Stimulated activated CD8-positive, alpha-beta memory T cell treated with anti-CD3 and anti-CD28 coated beads, Interleukin-2, amount 100 ng/mL, for 1 hour (primary cell): ENCODE data around the gene OPCML.

ENCODE experiments used
- DNase-seq, 2 donors: peaks; one replicate each; pipeline ENCODE4 v3.0.0-alpha.2; 2020; ENCODE audit warnings: low read depth in 2 of 2

The OPCML gene

DNA sequence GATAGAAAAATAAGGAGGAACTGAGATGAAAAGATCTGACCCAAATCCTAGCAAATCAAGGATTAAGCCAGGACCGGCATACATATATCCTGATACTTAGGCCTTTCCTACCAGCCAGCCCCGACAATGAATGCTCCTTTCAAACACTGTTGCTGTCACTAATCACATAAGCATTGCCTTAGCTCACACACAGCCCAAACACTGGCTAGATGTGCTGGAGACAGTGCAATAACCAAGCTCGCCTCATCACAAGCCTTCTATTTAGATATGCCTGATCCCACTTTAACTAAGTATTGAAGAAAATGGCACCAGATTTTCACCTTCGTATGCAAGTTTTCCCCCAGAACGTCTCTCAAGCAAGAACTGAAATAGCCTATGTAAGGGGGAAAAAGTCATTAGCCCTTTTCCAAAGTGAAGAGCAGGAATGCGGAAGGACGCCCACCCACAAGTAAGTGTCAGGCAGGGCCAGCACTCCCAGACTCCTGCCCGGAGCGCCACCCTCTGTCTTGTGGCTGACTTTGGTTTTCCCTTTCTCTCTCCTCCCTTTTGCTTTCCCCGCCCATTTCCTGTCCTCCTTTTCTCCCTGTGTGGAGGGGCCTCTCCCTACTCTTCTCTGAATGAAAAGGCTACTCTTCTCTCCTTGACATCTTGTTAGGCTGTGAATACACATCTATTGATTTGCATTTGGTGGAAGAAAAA is 8.9 kb upstream of the OPCML start:
- no peak for DNase-seq

DNA sequence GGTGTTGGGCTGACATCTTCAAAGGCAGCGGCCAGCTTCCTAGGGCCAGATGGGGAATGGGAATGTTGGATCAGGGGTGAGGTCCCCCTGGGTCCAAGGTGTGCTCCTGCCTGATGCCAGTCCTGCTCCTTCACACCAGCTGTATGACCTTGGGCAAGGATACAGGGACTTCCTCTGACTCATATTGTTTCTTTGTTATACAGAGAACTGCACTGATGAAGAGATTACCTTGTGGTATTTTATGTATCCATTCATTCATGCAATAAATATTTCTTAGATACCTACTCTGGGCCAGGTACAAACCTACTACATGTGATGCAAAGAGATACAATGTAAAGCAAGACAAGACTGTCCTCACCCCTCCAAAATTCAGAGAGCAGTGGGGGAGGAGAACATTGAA is 3.9 kb upstream of the OPCML start:
- no peak for DNase-seq

DNA sequence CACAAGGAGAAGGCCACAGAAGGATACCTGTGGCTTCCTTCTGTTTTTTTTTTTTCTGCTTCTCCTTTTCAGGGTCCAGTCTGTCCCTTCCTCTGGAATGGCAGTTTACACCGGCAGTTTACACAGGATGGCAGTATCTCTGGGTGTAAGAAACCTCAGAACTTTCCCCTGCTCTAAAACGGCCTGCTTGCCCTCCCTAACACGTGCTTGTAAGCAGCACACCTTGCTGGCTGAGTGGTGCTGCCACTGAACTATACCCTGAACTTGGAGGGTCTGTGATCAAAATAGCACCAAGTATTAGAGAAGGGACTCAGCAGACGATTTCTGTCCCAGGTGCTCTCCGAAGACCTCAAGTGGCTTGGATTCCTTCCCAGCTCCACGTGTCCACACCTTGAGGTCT is 904 bp upstream of the OPCML start:
- no peak for DNase-seq

- DNase-seq = no peak
Observed at GRCh38 chr11:133531458-133531857, 843 bp downstream of the OPCML start.

DNA sequence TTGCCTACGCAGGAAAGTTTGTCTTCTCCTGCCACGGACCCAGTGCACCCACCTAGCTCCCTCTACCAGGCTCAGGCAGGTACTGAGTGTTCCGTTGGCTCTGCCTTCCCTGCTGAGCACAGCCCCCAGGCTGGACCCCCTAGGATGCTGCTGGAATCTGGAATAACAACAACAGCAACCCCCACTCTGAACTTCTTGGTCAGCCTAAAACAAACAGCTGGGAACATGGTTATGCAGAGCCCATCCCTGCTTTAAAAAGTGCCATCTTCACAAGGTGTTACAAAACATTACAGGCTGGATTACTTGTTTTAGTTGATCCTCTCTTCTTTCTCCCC is 1.8 kb downstream of the OPCML start:
- no peak for DNase-seq

DNA sequence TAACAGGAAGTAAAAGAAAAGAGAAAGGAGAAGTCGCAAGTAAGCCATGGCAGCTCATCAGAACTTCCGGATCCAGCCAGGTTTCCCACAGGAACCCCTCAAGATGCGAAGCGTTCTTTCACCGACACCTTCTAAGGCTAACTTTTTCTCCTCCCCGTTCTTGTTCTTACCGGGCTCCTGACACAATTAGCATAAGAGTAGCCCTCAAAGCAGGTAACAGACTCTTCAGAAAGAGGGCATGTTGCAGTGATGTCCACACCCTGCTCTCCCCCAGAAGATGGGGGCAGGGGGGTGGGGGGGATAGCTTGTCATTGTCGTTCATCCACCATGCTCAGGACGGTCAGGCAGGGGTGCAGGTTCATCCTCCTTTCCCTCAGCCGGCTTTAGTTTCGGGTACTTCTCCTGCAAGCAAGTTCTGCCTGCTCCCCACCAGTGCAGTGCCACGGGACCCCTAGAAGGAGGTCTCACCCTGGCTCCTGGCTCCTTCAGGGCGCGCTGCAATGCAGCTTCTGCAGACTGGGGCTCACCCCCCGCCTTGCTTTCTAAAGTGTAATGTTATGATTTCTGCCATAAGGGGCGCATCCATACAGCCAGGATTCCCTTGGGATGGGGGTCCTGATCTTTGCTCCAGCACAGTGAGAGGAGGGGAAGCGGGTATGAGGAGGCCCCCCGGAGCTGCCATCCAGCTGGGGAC is 2.3 kb downstream of the OPCML start:
- DNase-seq = no peak

GRCh38 chr11:133526790-133527189 is 5.5 kb downstream of the OPCML start:
- no peak for DNase-seq

DNA sequence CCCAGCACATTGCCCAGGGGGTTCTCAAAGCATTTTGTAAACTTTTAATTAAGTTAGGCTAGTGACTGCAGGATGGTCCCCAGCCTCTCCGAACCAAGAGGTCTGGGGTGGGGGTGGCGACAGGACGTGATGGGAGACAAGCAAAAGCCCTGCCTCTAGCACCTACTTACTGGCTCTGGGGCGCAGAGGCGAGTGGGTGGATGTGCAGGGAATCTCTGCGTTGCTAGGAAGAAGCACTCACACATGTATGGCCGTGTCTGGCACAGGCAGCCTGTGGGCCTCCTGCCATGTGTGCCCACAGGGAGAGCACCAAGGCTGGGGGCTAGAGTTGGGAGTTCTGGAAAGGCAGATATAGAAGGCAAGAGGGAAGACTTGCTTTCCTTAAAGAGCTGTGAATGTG is 6.3 kb downstream of the OPCML start:
- no peak for DNase-seq

DNA sequence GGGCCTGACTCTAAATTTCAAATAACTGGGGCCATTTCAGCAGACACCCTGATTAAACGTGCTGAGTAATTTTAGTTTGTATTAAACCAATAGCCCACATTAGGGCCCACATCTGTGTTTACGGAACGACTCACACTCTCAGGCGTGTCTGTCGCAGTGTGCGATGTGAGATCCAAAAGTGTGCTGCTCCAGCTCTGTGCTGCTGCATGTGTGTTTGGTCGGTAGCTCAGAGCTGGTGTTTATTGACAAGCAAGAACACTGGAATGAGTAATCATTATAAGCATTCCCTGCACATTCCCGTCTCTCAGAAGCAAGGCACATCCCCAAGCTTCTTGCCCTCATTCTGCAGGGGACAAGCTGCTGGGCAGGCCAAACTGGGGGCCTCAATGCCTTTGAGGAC is 7.8 kb downstream of the OPCML start:
- DNase-seq = no peak

DNA sequence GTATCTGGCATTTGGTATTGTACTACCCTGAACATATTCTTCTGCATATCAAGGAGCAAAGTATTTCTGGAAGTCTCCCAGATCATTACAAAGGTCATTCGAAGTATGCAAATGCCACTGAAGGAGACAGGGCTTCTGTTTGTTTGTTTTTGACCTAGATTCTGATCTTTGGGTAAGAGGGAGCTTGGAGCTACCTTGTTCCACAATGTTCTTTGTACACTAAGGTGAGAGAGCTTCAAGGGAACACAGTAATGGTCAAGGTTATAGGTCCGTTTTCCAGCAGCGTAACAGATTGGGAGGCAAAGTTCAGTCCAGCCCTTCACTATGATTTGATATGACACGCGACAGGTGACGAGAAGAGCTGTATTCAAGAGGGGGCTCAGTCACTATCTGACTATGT is 10.0 kb downstream of the OPCML start:
- no peak for DNase-seq

DNA sequence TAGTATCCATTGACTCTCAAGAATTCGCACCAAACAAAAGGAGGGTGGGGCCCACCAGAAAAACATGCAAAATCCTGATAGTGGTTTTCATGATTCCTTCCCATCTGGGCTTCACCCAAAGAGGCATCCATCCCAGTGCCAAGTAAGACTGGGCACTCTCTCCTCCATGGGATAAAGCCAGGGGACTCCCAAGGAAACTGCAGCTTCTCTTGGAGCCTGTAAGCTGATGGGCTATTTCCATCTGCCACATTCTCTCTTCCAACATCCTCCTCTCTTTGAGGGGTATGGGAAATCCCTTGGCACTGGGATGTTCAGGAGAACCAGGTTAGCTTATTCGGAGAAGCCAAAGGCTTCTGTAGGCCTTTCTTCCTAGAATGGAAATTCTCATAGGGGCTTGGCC is 10.8 kb downstream of the OPCML start:
- no peak for DNase-seq

GRCh38 chr11:133520707-133521106 is 11.6 kb downstream of the OPCML start:
- DNase-seq = no peak

DNA sequence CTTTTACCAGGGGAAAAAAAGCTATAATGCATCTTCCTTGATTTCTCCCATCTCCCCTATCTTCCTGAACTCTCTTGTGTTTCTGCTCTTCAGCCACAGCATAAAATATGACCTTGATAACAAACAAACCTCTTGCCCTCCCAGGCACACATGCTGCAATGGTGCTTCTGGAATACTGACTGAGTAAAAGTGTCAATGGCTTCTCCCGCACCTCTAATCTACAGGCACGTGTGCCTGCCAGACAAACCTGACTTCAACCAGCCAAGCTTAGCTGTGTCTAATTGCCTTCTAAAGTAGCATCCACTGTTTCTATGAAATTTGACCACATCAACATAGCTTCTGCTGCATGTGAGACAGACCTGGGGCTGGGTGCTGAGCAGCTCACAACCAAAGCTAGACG is 12.7 kb downstream of the OPCML start:
- no peak for DNase-seq

DNA sequence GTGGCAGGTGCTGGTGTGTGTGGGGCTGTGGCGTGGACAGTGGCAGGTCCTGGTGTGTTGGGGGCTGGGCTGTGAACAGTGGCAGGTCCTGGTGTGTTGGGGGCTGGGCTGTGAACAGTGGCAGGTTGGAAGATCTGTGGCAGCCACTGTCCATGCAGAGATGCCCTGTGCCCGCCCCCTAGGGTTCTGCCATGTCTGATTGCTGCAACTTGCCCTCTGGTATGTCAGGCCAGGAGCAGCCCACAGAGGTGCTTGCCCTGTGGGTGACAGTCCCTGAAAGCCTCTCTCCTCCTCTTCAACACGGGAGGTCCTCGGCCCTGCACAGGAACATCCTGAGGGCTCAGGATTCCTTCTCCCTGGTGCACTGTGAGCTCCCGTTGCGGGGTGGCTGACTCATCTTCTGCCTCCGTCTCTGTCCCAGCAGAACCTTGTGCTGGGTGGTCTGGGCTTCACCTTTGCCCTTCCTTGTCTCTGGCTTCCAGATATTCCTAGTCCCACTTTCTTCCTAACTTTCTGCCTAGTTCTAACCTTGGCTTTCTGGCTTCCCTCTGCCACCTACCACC is 13.5 kb downstream of the OPCML start:
- no peak for DNase-seq

DNA sequence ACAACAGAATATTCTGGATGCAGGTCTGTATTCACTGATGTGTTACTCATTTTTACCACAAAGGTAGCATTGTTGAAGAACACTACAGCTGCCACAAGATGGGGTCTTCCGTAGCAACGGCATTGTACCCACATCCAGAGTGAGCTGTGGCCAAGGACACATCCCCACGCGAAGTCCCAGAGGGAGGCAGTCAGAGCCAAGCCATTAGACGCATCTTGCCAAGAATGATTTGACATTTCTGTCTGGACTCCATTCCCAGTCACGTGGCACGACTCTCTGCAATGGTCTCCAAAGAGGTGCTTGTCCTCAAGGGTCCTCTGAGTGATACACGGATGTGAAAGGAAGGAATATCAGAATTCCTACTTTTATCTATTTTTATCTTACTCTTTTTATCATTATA is 15.5 kb downstream of the OPCML start:
- DNase-seq = no peak

DNA sequence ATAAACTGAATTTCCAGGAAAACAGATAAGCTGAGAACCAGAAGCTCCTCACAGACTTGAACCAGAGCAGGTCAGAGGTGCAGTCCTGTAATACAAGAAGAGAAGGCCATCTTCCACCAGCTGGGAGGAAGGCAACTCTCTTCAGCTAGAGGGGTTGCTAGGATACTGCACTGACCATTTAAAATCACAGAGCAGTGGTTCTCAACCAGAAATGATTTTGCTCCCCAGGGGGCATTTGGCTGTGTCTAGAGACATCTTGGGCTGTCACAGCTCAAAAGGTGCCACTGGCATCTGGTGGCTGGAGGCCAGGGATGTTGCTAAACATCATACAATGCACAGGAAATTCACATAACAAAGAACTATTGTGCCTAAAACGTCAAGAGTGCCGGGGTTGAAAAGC is 17.2 kb downstream of the OPCML start:
- DNase-seq = no peak

DNA sequence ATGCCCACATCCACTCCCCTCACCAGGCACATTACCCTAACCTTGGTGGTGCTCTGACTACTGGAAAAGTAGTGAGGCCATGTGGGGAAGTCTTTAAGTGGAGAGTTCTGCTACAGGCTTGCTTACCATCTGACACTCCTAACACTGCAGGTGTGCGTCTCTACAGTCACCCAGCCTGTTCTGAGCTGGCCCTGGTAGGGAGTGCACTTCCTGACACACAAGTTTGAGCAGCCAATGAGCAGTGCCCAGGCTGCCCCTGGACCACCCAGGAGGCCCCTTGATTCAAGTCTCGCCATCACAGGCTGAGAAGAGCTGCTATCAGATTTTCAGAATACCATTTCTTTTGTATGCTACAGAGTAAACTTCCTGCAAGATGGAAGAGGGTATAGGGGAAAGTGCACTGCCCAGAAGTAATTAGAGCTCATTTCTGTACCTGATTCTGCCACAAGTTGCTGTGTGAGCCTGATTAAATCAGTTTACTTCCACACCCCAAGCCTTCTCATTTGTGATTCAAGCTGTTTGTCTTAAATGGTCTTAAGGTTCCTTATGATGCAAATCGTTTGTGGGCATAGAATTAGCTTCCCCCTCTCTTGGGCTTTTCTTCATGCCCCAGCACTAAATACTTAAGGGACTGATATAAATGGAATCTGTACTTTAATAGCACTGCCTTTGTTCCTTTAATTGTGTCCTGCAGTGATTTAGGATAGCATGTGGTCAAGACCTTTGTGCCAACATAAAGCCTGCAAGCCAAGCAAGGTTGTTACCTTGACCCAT is 22.2 kb downstream of the OPCML start:
- no peak for DNase-seq

DNA sequence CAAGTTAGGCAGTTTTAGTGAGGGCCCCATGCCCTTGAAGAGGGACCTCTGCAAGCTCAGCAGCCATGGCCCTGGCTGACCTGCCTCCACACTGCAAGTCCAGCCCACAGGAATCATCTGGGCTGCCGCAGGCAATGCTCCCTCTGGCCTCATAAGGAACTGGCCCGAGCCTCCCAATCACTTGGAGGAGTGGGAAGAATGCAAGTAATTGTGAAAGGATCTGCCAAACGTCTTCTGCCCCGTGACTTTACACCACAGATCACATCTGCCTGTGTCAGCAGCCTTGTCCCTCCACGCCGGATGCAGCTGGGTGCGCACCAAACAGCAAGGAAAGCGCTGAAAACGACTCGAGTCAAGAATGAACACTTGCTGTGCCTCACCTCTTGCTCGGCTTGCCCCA is 23.8 kb downstream of the OPCML start:
- no peak for DNase-seq

DNA sequence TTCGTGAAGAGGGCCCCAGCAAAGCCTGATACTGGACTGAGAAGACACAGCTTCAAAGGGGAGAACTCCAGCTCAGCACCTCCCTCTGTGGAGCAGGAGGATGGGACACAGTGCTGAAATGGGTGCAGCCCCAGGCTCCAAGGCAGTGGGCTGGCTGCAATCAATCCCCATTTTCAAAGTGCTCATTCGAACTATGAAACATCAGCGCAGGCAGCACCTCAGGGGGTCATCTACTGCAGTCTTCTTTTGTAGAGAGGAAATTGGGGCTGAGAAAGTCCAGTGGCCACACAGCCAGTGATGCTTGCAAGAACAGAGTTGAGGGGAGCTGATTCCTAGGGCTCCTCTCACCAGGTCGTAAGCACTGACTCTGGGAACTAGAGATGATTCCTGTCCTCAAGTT is 25.1 kb downstream of the OPCML start:
- no peak for DNase-seq

- DNase-seq = no peak
Observed at GRCh38 chr11:133506551-133507094, 25.7 kb downstream of the OPCML start.

DNA sequence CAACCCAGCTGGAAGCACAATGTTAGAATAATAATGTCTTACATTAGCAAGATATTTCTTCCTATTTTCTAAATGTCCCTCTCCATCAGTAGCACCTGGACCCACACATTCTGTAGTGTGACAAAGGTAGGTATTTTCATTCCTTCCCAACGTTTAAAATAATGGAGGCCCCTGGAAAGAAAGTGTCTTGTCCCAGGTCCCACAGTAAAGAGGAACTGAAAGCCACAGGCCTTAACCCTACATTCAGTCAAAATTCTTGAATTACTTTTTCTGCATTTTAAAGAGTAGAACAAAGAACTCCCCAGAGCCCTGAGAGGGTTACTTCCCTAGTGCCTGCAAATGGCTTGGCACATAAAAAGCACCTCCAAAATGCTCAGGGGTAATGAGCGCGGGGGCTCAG is 26.3 kb downstream of the OPCML start:
- no peak for DNase-seq

GRCh38 chr11:133504906-133505305 is 27.4 kb downstream of the OPCML start:
- no peak for DNase-seq

- no peak for DNase-seq
Observed at GRCh38 chr11:133503776-133504175, 28.5 kb downstream of the OPCML start.
